ENCODE measurements around the gene CDK14.
A peak's percentile ranks its signal among the peaks of the same experiment; 100 is the strongest.

CDK14 gene

GRCh38 chr7:90645784-90646183, 49.7 kb downstream of the CDK14 start:
- DNase-seq (ENCODE audit: insufficient read length) (no peak), FAIRE-seq (peak; percentile 42)
- TF ChIP-seq POLR2AphosphoS5 (IDR thresholded peaks at IDR 0.05; ENCODE audit: low read depth, low read length) = no peak
- no peak for TF ChIP-seq POLR2A (IDR thresholded peaks at IDR 0.05; ENCODE audit: low read depth, low read length)
- no peak for TF ChIP-seq TAF1 (IDR thresholded peaks at IDR 0.05; ENCODE audit: borderline replicate concordance, low read depth, low read length)

DNA sequence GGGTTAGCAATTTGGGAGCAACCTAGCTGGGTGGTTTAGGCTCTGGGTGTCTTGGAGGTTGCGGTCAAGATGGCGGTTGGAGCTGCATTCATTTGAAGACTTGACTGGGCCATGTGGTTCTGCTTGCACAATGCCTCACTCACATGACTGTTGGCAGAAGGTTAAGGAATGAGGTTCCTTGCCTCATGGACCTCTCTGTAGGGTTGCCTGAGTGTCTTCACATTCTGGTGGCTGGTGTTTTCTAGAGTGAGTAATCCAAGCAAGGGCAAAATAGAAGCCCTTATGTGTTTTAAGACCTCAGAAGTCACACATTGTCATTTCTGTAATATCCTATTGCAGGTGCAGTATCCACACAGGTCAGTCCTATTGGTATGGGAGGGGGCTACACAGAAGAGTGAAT, 52.0 kb downstream of the CDK14 start:
- DNase-seq (ENCODE audit: insufficient read length) (no peak), FAIRE-seq (no peak)
- no peak for TF ChIP-seq POLR2A (IDR thresholded peaks at IDR 0.05; ENCODE audit: low read depth, low read length)
- no peak for TF ChIP-seq POLR2AphosphoS5 (IDR thresholded peaks at IDR 0.05; ENCODE audit: low read depth, low read length)
- TF ChIP-seq TAF1 (IDR thresholded peaks at IDR 0.05; ENCODE audit: borderline replicate concordance, low read depth, low read length) = no peak

DNA sequence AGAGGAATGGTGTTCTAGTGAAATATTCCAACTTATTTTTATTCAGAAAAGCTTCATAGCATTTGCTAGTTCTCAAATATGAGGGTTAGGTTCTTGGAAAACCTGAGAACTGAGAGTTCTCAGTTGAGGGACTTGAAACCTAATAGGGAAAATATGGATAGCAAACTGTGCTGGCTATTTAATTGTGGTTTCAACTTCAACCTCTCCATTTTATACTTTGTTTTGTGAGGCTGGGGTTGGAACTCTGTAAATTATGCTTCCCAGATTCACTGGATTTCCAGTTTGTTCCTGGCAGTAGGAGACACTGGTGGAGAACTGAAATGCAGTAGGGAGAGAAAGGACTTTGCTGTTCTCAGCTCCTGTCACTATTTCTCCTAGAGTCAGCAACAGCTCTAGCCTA, 52.7 kb downstream of the CDK14 start:
- FAIRE-seq (no peak), DNase-seq (ENCODE audit: insufficient read length) (no peak)
- TF ChIP-seq TAF1 (IDR thresholded peaks at IDR 0.05; ENCODE audit: borderline replicate concordance, low read depth, low read length) (no peak), POLR2AphosphoS5 (IDR thresholded peaks at IDR 0.05; ENCODE audit: low read depth, low read length) (no peak), POLR2A (IDR thresholded peaks at IDR 0.05; ENCODE audit: low read depth, low read length) (no peak)

DNA sequence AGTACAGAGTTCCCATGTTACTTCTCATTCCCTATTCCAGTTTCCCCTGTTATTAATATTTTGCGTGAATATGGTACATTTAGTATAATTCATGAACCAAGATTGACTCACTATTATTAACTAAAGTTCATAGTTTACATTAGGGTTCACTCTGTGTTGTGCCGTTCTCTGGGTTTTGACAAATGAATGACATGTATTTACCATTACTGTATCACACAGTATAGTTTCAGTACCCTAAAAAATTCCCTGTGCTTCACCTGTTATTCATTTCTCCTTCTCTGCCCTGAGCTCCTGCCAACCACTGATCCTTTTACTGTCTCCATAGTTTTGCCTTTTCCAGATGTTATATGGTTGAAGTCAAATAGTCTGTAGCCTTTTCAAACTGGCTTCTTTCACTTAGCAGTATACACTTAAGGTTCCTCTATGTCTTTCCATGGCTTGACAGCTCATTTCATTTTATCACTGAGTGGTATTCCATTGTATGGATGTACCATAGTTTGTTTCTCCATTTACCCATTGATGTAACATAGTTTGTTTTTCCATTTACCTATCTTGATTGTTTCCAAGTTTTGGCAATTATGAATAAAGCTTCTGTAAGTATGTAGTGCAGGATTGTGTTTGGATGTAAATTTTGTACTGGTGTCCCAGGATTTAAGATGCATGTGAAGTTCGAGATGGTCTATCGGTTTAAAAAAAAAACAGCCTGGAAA, 58.8 kb downstream of the CDK14 start:
- DNase-seq (ENCODE audit: insufficient read length) (no peak), FAIRE-seq (no peak)
- TF ChIP-seq POLR2AphosphoS5 (IDR thresholded peaks at IDR 0.05; ENCODE audit: low read depth, low read length) = no peak
- no peak for TF ChIP-seq TAF1 (IDR thresholded peaks at IDR 0.05; ENCODE audit: borderline replicate concordance, low read depth, low read length)
- TF ChIP-seq POLR2A (IDR thresholded peaks at IDR 0.05; ENCODE audit: low read depth, low read length) = no peak

GRCh38 chr7:90655566-90655965, 59.4 kb downstream of the CDK14 start:
- TF ChIP-seq POLR2A (IDR thresholded peaks at IDR 0.05; ENCODE audit: low read depth, low read length) = no peak
- no peak for TF ChIP-seq POLR2AphosphoS5 (IDR thresholded peaks at IDR 0.05; ENCODE audit: low read depth, low read length)
- no peak for TF ChIP-seq TAF1 (IDR thresholded peaks at IDR 0.05; ENCODE audit: borderline replicate concordance, low read depth, low read length)
- DNase-seq (ENCODE audit: insufficient read length) (no peak), FAIRE-seq (peak; percentile 89)

DNA sequence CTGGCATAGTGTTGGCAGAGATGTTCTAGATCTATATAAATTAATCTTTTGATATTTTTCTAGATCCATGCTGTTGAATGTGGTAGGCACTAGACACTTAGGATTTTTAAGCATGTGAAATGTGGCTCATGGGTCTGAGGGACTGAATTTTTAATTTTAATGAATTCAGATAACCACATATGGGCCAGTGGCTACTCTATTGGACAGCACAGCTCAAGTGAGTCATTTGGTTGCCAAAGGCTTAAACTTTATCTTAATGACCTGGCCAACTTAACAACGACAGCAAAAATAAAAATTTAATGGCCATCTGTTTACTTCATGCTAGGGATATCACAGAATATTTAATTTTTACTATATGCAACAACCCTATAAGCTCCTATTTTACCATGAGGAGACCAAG, 61.4 kb downstream of the CDK14 start:
- FAIRE-seq = no peak
- DNase-seq (ENCODE audit: insufficient read length) = no peak
- TF ChIP-seq POLR2AphosphoS5 (IDR thresholded peaks at IDR 0.05; ENCODE audit: low read depth, low read length) (no peak), POLR2A (IDR thresholded peaks at IDR 0.05; ENCODE audit: low read depth, low read length) (no peak), TAF1 (IDR thresholded peaks at IDR 0.05; ENCODE audit: borderline replicate concordance, low read depth, low read length) (no peak)

GRCh38 chr7:90660100-90660499, 64.0 kb downstream of the CDK14 start:
- TF ChIP-seq TAF1 (IDR thresholded peaks at IDR 0.05; ENCODE audit: borderline replicate concordance, low read depth, low read length) = no peak
- TF ChIP-seq POLR2AphosphoS5 (IDR thresholded peaks at IDR 0.05; ENCODE audit: low read depth, low read length) = no peak
- no peak for TF ChIP-seq POLR2A (IDR thresholded peaks at IDR 0.05; ENCODE audit: low read depth, low read length)
- FAIRE-seq (no peak), DNase-seq (ENCODE audit: insufficient read length) (no peak)

DNA sequence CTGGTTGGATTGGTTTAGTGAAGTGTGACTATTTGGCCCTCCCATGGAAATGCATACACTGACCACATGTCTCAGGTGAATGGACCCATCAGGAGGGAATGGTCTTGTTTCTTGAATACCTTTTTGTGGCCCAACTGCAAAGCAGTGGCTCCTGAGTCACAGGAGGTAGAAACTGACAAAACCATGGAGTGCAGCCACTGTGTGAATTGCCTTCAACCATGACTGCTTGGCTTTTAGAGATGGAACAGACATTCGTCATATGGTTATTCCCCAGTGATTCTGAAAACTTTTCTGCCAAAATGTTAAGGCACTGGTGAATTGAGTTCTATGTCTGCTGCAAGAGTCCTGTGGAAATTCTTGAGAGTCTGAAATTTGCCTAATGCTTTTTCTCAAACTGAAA, 64.7 kb downstream of the CDK14 start:
- TF ChIP-seq POLR2AphosphoS5 (IDR thresholded peaks at IDR 0.05; ENCODE audit: low read depth, low read length) (no peak), POLR2A (IDR thresholded peaks at IDR 0.05; ENCODE audit: low read depth, low read length) (no peak), TAF1 (IDR thresholded peaks at IDR 0.05; ENCODE audit: borderline replicate concordance, low read depth, low read length) (no peak)
- no peak for DNase-seq (ENCODE audit: insufficient read length)
- FAIRE-seq = peak; percentile 83

GRCh38 chr7:90661290-90662151, 65.4 kb downstream of the CDK14 start:
- FAIRE-seq = peak; percentile 48
- DNase-seq (ENCODE audit: insufficient read length) = no peak
- TF ChIP-seq POLR2AphosphoS5 (IDR thresholded peaks at IDR 0.05; ENCODE audit: low read depth, low read length) (no peak), TAF1 (IDR thresholded peaks at IDR 0.05; ENCODE audit: borderline replicate concordance, low read depth, low read length) (no peak), POLR2A (IDR thresholded peaks at IDR 0.05; ENCODE audit: low read depth, low read length) (no peak)

GRCh38 chr7:90663176-90663575, 67.1 kb downstream of the CDK14 start:
- TF ChIP-seq POLR2A (IDR thresholded peaks at IDR 0.05; ENCODE audit: low read depth, low read length) (no peak), TAF1 (IDR thresholded peaks at IDR 0.05; ENCODE audit: borderline replicate concordance, low read depth, low read length) (no peak), POLR2AphosphoS5 (IDR thresholded peaks at IDR 0.05; ENCODE audit: low read depth, low read length) (no peak)
- DNase-seq (ENCODE audit: insufficient read length) (no peak), FAIRE-seq (no peak)

GRCh38 chr7:90666186-90666585, 70.1 kb downstream of the CDK14 start:
- no peak for TF ChIP-seq TAF1 (IDR thresholded peaks at IDR 0.05; ENCODE audit: borderline replicate concordance, low read depth, low read length)
- TF ChIP-seq POLR2AphosphoS5 (IDR thresholded peaks at IDR 0.05; ENCODE audit: low read depth, low read length) = no peak
- TF ChIP-seq POLR2A (IDR thresholded peaks at IDR 0.05; ENCODE audit: low read depth, low read length) = no peak
- FAIRE-seq = no peak
- DNase-seq (ENCODE audit: insufficient read length) = no peak

GRCh38 chr7:90668992-90669391, 72.9 kb downstream of the CDK14 start:
- FAIRE-seq = no peak
- no peak for TF ChIP-seq POLR2AphosphoS5 (IDR thresholded peaks at IDR 0.05; ENCODE audit: low read depth, low read length)
- no peak for TF ChIP-seq POLR2A (IDR thresholded peaks at IDR 0.05; ENCODE audit: low read depth, low read length)
- no peak for TF ChIP-seq TAF1 (IDR thresholded peaks at IDR 0.05; ENCODE audit: borderline replicate concordance, low read depth, low read length)
- no peak for DNase-seq (ENCODE audit: insufficient read length)
